Right forelimb (tissue), 1 donor: ENCODE results near the gene DTX1.

Experiments used
- DNase-seq: peaks from one replicate; pipeline ENCODE4 v3.0.0-alpha.2; 2018

DTX1 gene

GRCh38 chr12:113055594-113056380 lies 743 bp upstream of the DTX1 start:
- no peak for DNase-seq

- no peak for DNase-seq
These were observed 224 bp upstream of the DTX1 start for GRCh38 chr12:113056381-113056630.

- DNase-seq: no peak
These were observed 1.3 kb downstream of the DTX1 start for GRCh38 chr12:113057565-113058485.

- DNase-seq: no peak
These were observed 2.0 kb downstream of the DTX1 start for GRCh38 chr12:113058553-113058952.

- DNase-seq: no peak
These were observed 2.6 kb downstream of the DTX1 start for GRCh38 chr12:113059071-113059595.

- no peak for DNase-seq
These were observed 3.9 kb downstream of the DTX1 start for GRCh38 chr12:113060336-113060960.

GRCh38 chr12:113061061-113061694 lies 4.6 kb downstream of the DTX1 start:
- no peak for DNase-seq

- DNase-seq: no peak
These were observed 6.2 kb downstream of the DTX1 start for GRCh38 chr12:113062502-113063395.

- no peak for DNase-seq
These were observed 7.1 kb downstream of the DTX1 start for GRCh38 chr12:113063396-113064350.

GRCh38 chr12:113064395-113065125 lies 8.0 kb downstream of the DTX1 start:
- no peak for DNase-seq

- DNase-seq: no peak
These were observed 8.8 kb downstream of the DTX1 start for GRCh38 chr12:113065126-113066007.

GRCh38 chr12:113066813-113067400 lies 10.4 kb downstream of the DTX1 start:
- DNase-seq: no peak

GRCh38 chr12:113067987-113068935 lies 11.7 kb downstream of the DTX1 start:
- DNase-seq: no peak

- DNase-seq: no peak
These were observed 12.6 kb downstream of the DTX1 start for GRCh38 chr12:113069149-113069548.

GRCh38 chr12:113069751-113070116 lies 13.2 kb downstream of the DTX1 start:
- no peak for DNase-seq

- DNase-seq: no peak
These were observed 13.8 kb downstream of the DTX1 start for GRCh38 chr12:113070117-113070906.
